GM12878 (cell line): Measurements from ENCODE around the gene CTRL. TPM values are rescaled to one million over a fixed set of nuclear protein-coding genes. Genes with fewer than 3 reads are reported as not detected.
A peak's percentile ranks its signal among the peaks of the same experiment; 100 is the strongest.

Experiments used
- ATAC-seq: fragments of 200-7000 bp; cut with Tn5 transposase; 3 replicates; pipeline ENCODE4 v1.9.1; 2020; ENCODE audit warnings: mild to moderate bottlenecking, moderate library complexity
- BruUV-seq: library from RNA; stranded (reverse); fragments of 400-500 nt; replicated peaks from 2 replicates; lab custom pipeline; 2021; lab: Mats Ljungman, UMichigan
- CTCF ChIA-PET: fragments of 300-600 bp; sonication (Branson Sonifier 250); formaldehyde crosslinking; extraction: SDS; loops from one replicate; lab custom pipeline; 2021; ENCODE audit warnings: inconsistent platforms; lab: Yijun Ruan, JAX
- POLR2A ChIA-PET: fragments of 350-600 bp; formaldehyde crosslinking; extraction: SDS; loops from one replicate; lab custom pipeline; 2021; ENCODE audit warnings: inconsistent platforms; lab: Charles Lee
- RAD21 ChIA-PET: fragments of 300-600 bp; sonication (Branson Sonifier 250); formaldehyde crosslinking; loops from one replicate; lab custom pipeline; 2023; ENCODE audit warnings: antibody characterized with exemption; ENCODE audit not compliant: unreplicated experiment; lab: Charles Lee
- SMC1A ChIA-PET: fragments of 300-600 bp; sonication (Branson Sonifier 250); formaldehyde crosslinking; loops from one replicate; lab custom pipeline; 2023; ENCODE audit not compliant: unreplicated experiment, uncharacterized antibody; lab: Charles Lee
- DNase-seq: peaks from one replicate; pipeline ENCODE4 v3.0.0-alpha.2; 2011; ENCODE audit warnings: low read depth, low spot score
- FAIRE-seq: peaks from 3 replicates; lab custom pipeline; 2011; peaks lifted over from hg19 to GRCh38; lab: Jason Lieb, UNC
- H2AFZ ChIP-seq: 2 replicates; pipeline ENCODE4 v1.6.0; 2011; ENCODE audit warnings: low read depth, low read length, control low read depth; ENCODE audit not compliant: control insufficient read depth
- H3K27ac ChIP-seq: 2 replicates; pipeline ENCODE4 v1.5.1; 2011; ENCODE audit warnings: control low read depth; ENCODE audit not compliant: control insufficient read depth, insufficient read depth
- H3K27me3 ChIP-seq, 2 experiments: replicated peaks in 1 of 2; 2 replicates each; pipeline versions ENCODE4 v1.6.0 to v1.6.1; 2011; ENCODE audit warnings: low read length in 1 of 2; ENCODE audit not compliant: control insufficient read depth in 2 of 2, insufficient read depth in 2 of 2
- H3K36me3 ChIP-seq, 2 experiments: 2 replicates each; pipeline ENCODE4 v1.5.1; 2011; ENCODE audit warnings: low read length in 1 of 2; ENCODE audit not compliant: control insufficient read depth in 2 of 2, insufficient read depth in 2 of 2
- H3K4me1 ChIP-seq: 2 replicates; pipeline ENCODE4 v1.6.1; 2011; ENCODE audit warnings: mild to moderate bottlenecking, low read length, moderate library complexity, mixed read lengths; ENCODE audit not compliant: control insufficient read depth, insufficient read depth
- H3K4me2 ChIP-seq: 2 replicates; pipeline ENCODE4 v1.6.0; 2011; ENCODE audit warnings: control low read depth; ENCODE audit not compliant: control insufficient read depth, insufficient read depth
- H3K4me3 ChIP-seq: fragments of 200-600 bp; sonication (generic); 2 replicates; pipeline ENCODE4 v1.5.1; 2016
- H3K79me2 ChIP-seq: 2 replicates; pipeline ENCODE4 v1.6.0; 2011; ENCODE audit warnings: low read length; ENCODE audit not compliant: control insufficient read depth, insufficient read depth
- H3K9ac ChIP-seq: 2 replicates; pipeline ENCODE4 v1.8.0; 2011; ENCODE audit warnings: low read length, control low read depth, mixed read lengths; ENCODE audit not compliant: control insufficient read depth, insufficient read depth
- H3K9me3 ChIP-seq: replicated peaks from 3 replicates; pipeline ENCODE4 v1.5.1; 2011; ENCODE audit warnings: mild to moderate bottlenecking, low read length; ENCODE audit not compliant: control insufficient read depth, insufficient read depth
- H4K20me1 ChIP-seq: 2 replicates; pipeline ENCODE4 v1.6.0; 2011; ENCODE audit not compliant: control insufficient read depth, insufficient read depth
- CHD1 ChIP-seq: IDR thresholded peaks from 2 replicates; pipeline ENCODE4 v1.6.1; 2012; ENCODE audit warnings: low read depth, low read length, improper control_type of control experiment
- EP300 ChIP-seq, 2 experiments: fragments of 150-350 bp in 1 of 2; IDR thresholded peaks; 2 replicates each; pipeline ENCODE4 v1.6.1; 2011 to 2012; ENCODE audit warnings: low read depth in 2 of 2, low read length in 2 of 2, borderline replicate concordance in 1 of 2, improper control_type of control experiment in 1 of 2, inconsistent platforms in 1 of 2; ENCODE audit not compliant: control insufficient read depth in 1 of 2
- ETV6 ChIP-seq, 2 experiments: fragments of 450-650 bp in 1 of 2; IDR thresholded peaks in 1 of 2; conservative IDR thresholded peaks in 1 of 2; 2 replicates each; pipeline ENCODE4 v1.6.1; 2014; ENCODE audit warnings: antibody characterized with exemption in 1 of 2, borderline replicate concordance in 1 of 2, low read depth in 1 of 2, mild to moderate bottlenecking in 1 of 2, moderate library complexity in 1 of 2
- GATAD2B ChIP-seq: fragments of 450-650 bp; conservative IDR thresholded peaks from 2 replicates; pipeline ENCODE4 v1.6.1; 2017; ENCODE audit warnings: low read depth, mild to moderate bottlenecking, moderate library complexity
- IRF4 ChIP-seq: IDR thresholded peaks from 2 replicates; pipeline ENCODE4 v1.6.1; 2011; ENCODE audit warnings: low read depth, low read length
- MTA3 ChIP-seq: IDR thresholded peaks from 2 replicates; pipeline ENCODE4 v1.6.1; 2012; ENCODE audit warnings: low read length, inconsistent platforms, borderline replicate concordance
- MYC ChIP-seq: IDR thresholded peaks from 2 replicates; pipeline ENCODE4 v1.6.1; 2011; ENCODE audit warnings: mild to moderate bottlenecking, low read length, moderate library complexity, inconsistent platforms; ENCODE audit not compliant: insufficient read depth, insufficient replicate concordance, insufficient read length, severe bottlenecking
- POLR2A ChIP-seq: IDR thresholded peaks from 2 replicates; pipeline ENCODE4 v1.6.1; 2011; ENCODE audit warnings: low read depth, mild to moderate bottlenecking, low read length
- POLR2AphosphoS5 ChIP-seq: IDR thresholded peaks from 2 replicates; pipeline ENCODE4 v1.6.1; 2011; ENCODE audit warnings: mild to moderate bottlenecking, low read length, inconsistent platforms
- YY1 ChIP-seq: IDR thresholded peaks from 2 replicates; pipeline ENCODE4 v1.6.1; 2011; ENCODE audit warnings: low read depth, mild to moderate bottlenecking, low read length
- ZNF384 ChIP-seq: IDR thresholded peaks from 2 replicates; pipeline ENCODE4 v1.6.1; 2012; ENCODE audit warnings: low read depth, mild to moderate bottlenecking, low read length, improper control_type of control experiment, borderline replicate concordance
- WGBS: methylation state at CpG from one replicate; pipeline ENCODE4 v1.1.6; 2016; ENCODE audit warnings: low lambda C conversion rate; ENCODE audit not compliant: insufficient replicate concordance, insufficient coverage; ENCODE audit errors: missing lambda C conversion rate; 5-methylcytosine and 5-hydroxymethylcytosine counted together
- in situ Hi-C: fragments of 300-500 bp; cut with MboI; formaldehyde crosslinking; loops from 9 replicates; pipeline ENCODE4 v1.14.3; 2018; ENCODE audit warnings: mixed read lengths
- intact Hi-C: fragments of 100-400 bp; cut with micrococcal nuclease; formaldehyde crosslinking; loops from one replicate; pipeline ENCODE4 v1.14.2; 2022; ENCODE audit not compliant: unreplicated experiment
- polyA plus RNA-seq, 11 experiments: library from polyadenylated mRNA; depleted of rRNA in 4 of 11; unstranded in 6 of 11; stranded (reverse) in 5 of 11; fragments of >200 nt; fragmentation: Nextera tagmentation in 4 of 11; fragmentation: Illumina TruSeq in 1 of 11; extraction: Ambion mirVana in 4 of 11; extraction: Trizol in 1 of 11; gene quantifications; 1 replicate in 1 of 11; 2 replicates in 10 of 11; pipeline versions ENCODE4 v1.2.1 to v1.2.3, GENCODE V29; 2011 to 2016; ENCODE audit warnings: inconsistent platforms in 2 of 11, missing spikeins in 2 of 11, low read depth in 1 of 11
- total RNA-seq, 4 experiments: library from RNA; depleted of rRNA in 3 of 4; stranded (reverse); fragments of >200 nt in 3 of 4; fragmentation: Illumina TruSeq in 1 of 4; extraction: Trizol in 1 of 4; gene quantifications; 2 replicates each; pipeline versions ENCODE4 v1.2.1 to v1.2.3, GENCODE V29; 2013 to 2021
- TF ChIP-seq, protein P1 (sequence below), 3 experiments: IDR thresholded peaks in 2 of 3; conservative IDR thresholded peaks in 1 of 3; 2 replicates each; pipeline ENCODE4 v1.5.1; 2011; ENCODE audit warnings: low read depth in 3 of 3, low read length in 3 of 3, mild to moderate bottlenecking in 3 of 3, control low read depth in 2 of 3, moderate library complexity in 2 of 3, inconsistent platforms in 1 of 3, mixed read lengths in 1 of 3; ENCODE audit not compliant: control insufficient read depth in 2 of 3, insufficient read depth in 1 of 3; ENCODE audit errors: extremely low read depth in 1 of 3
- TF ChIP-seq, protein P2 (sequence below): IDR thresholded peaks from 2 replicates; pipeline ENCODE4 v1.6.1; 2012; ENCODE audit warnings: low read depth, low read length, improper control_type of control experiment

Gene CTRL
- total and polyA plus RNA-seq, 10 of the 15 experiments (the other 5 are each of a cell fraction or from before 2014, with no cell fraction given) = 1.1 to 4.9 (median 2.6) TPM

DNA sequence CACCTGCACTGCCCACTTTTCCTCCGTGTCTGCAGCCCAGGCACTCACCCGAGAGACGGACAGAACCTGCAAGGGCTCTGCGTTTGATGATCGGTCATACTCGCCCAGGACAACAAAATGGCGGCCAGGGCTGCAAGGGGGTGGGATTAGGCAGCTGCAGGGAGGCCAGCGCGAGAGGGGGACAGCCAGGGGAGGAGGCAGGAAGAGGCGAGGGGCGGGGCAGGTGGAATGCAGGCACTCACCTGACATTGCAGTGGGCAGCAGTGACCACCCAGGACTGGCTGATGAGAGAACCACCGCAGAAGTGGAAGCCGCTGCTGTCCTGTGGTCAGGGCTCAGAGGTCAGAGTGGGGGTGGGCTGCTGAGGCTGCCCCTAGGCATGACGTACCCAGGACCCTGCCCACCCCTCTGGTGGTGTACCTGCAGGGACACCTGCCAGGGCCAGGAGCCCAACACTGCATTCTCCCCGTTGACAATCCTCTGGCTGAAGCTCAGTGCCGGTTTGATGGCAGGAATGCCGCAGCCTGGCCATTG, 917 bp downstream of the CTRL start:
- H3K36me3 ChIP-seq = peaks cover 21 to 39% of the 10 kb centered on the region in 2 experiments

More for the DNA sequence above, 917 bp downstream of the CTRL start:
- POLR2A ChIA-PET = no interaction called here
- intact Hi-C loops (no loop called here), in situ Hi-C loops (no loop called here)
- Histone ChIP-seq H3K79me2 (peaks cover 11% of the 10 kb centered on the region), H3K4me3 (no peak overlapping the region), H3K9me3 (no peaks in the 10 kb centered on the region), H3K27me3 (no peaks in the 10 kb centered on the region)
- RAD21 ChIA-PET = interaction anchor here (1.3 kb wide), 1 partner anchor 114 kb away, joined by 6 read pairs; no protein-coding TSS in a partner anchor
- CTCF ChIA-PET = interaction anchor here (0.9 to 3.7 kb wide), 2 partner anchors 47 to 258 kb away, joined by 4 to 18 read pairs; no protein-coding TSS in a partner anchor
- SMC1A ChIA-PET = interaction anchor here (2.5 kb wide), 1 partner anchor 114 kb away, joined by 5 read pairs; no protein-coding TSS in a partner anchor
- DNase-seq = no peak
- WGBS = 91% methylated on average over 15 of the region's 17 CpGs
- TF ChIP-seq, protein P1, sequence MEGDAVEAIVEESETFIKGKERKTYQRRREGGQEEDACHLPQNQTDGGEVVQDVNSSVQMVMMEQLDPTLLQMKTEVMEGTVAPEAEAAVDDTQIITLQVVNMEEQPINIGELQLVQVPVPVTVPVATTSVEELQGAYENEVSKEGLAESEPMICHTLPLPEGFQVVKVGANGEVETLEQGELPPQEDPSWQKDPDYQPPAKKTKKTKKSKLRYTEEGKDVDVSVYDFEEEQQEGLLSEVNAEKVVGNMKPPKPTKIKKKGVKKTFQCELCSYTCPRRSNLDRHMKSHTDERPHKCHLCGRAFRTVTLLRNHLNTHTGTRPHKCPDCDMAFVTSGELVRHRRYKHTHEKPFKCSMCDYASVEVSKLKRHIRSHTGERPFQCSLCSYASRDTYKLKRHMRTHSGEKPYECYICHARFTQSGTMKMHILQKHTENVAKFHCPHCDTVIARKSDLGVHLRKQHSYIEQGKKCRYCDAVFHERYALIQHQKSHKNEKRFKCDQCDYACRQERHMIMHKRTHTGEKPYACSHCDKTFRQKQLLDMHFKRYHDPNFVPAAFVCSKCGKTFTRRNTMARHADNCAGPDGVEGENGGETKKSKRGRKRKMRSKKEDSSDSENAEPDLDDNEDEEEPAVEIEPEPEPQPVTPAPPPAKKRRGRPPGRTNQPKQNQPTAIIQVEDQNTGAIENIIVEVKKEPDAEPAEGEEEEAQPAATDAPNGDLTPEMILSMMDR (IDR thresholded peaks at IDR 0.05 in 2 of 3, conservative IDR thresholded peaks at IDR 0.05 in 1 of 3; ENCODE audit: control insufficient read depth in 2 of 3, extremely low read depth in 1 of 3, insufficient read depth in 1 of 3, low read depth in 3 of 3, low read length in 3 of 3) = no peak
- no peak for TF ChIP-seq EP300 (IDR thresholded peaks at IDR 0.05; ENCODE audit: borderline replicate concordance in 1 of 2, control insufficient read depth in 1 of 2, low read depth in 2 of 2, low read length in 2 of 2)
- TF ChIP-seq, protein P2, sequence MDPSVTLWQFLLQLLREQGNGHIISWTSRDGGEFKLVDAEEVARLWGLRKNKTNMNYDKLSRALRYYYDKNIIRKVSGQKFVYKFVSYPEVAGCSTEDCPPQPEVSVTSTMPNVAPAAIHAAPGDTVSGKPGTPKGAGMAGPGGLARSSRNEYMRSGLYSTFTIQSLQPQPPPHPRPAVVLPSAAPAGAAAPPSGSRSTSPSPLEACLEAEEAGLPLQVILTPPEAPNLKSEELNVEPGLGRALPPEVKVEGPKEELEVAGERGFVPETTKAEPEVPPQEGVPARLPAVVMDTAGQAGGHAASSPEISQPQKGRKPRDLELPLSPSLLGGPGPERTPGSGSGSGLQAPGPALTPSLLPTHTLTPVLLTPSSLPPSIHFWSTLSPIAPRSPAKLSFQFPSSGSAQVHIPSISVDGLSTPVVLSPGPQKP = no peak
- 0 out of 2 replicates have a peak, but pooled peaks have one; percentile 14 for TF ChIP-seq MTA3
- TF ChIP-seq ZNF384 = no peak
- TF ChIP-seq MYC = no peak
- TF ChIP-seq YY1 = peak; percentile 56; the same call in 1 of the 2 replicates
- no peak for TF ChIP-seq ETV6 (conservative IDR thresholded peaks at IDR 0.05 in 1 of 2, IDR thresholded peaks at IDR 0.05 in 1 of 2; ENCODE audit: borderline replicate concordance in 1 of 2, low read depth in 1 of 2)
- no peak for TF ChIP-seq GATAD2B
- peak; percentile 57; the same call in 1 of the 2 replicates for TF ChIP-seq POLR2AphosphoS5
- TF ChIP-seq IRF4 = no peak
- TF ChIP-seq POLR2A = peak; percentile 47
- no peak for TF ChIP-seq CHD1
- TF ChIP-seq, all 136 proteins: peak for 4
- Histone ChIP-seq H2AFZ (no peak overlapping the region), H3K4me1 (peaks cover 5% of the 10 kb centered on the region), H4K20me1 (no peaks in the 10 kb centered on the region), H3K9ac (no peak overlapping the region), H3K27ac (no peak overlapping the region), H3K4me2 (no peak overlapping the region)
- no TSS peak for BruUV-seq
- FAIRE-seq (no peak), ATAC-seq (no peak)
